MM.1S (cell line): ENCODE results near the gene CACNB4.

Experiments used
- DNase-seq: peaks from one replicate; pipeline ENCODE4 v3.0.0-alpha.2; 2015
- H2AFZ ChIP-seq: fragments of 300-600 bp; sonication (generic); 2 replicates; pipeline ENCODE4 v1.6.0; 2016; ENCODE audit warnings: antibody characterized with exemption, low read length
- H3F3A ChIP-seq: fragments of 300-600 bp; sonication (generic); 2 replicates; pipeline ENCODE4 v1.6.1; 2016; ENCODE audit warnings: mild to moderate bottlenecking, antibody characterized with exemption, low read length, moderate library complexity, mixed read lengths; ENCODE audit not compliant: insufficient read depth
- H3K27ac ChIP-seq: fragments of 300-600 bp; sonication (generic); 2 replicates; pipeline ENCODE4 v1.5.1; 2016; ENCODE audit warnings: mild to moderate bottlenecking, low read length
- H3K27me3 ChIP-seq: fragments of 300-600 bp; sonication (generic); replicated peaks from 2 replicates; pipeline ENCODE4 v1.6.0; 2016; ENCODE audit warnings: low read length; ENCODE audit not compliant: insufficient read depth
- H3K36me3 ChIP-seq: fragments of 300-600 bp; sonication (generic); replicated peaks from 2 replicates; pipeline ENCODE4 v1.6.1; 2016; ENCODE audit warnings: mild to moderate bottlenecking, low read length, mixed read lengths; ENCODE audit not compliant: insufficient read depth
- H3K4me1 ChIP-seq: fragments of 300-600 bp; sonication (generic); 2 replicates; pipeline ENCODE4 v1.6.1; 2016; ENCODE audit warnings: low read length, mixed read lengths
- H3K4me2 ChIP-seq: fragments of 300-600 bp; sonication (generic); 2 replicates; pipeline ENCODE4 v1.6.0; 2016; ENCODE audit warnings: low read depth, low read length
- H3K4me3 ChIP-seq: fragments of 300-600 bp; sonication (generic); 2 replicates; pipeline ENCODE4 v1.5.1; 2016; ENCODE audit warnings: low read length, mixed read lengths
- H3K79me2 ChIP-seq: fragments of 300-600 bp; sonication (generic); 2 replicates; pipeline ENCODE4 v1.6.1; 2016; ENCODE audit warnings: mixed run types, low read length, mixed read lengths
- H3K9ac ChIP-seq: fragments of 300-600 bp; sonication (generic); 2 replicates; pipeline ENCODE4 v1.6.1; 2016; ENCODE audit warnings: low read length, mixed read lengths
- H3K9me2 ChIP-seq: fragments of 300-600 bp; sonication (generic); replicated peaks from 2 replicates; pipeline ENCODE4 v1.6.1; 2016; ENCODE audit warnings: mild to moderate bottlenecking, low read length, mixed read lengths; ENCODE audit not compliant: insufficient read depth
- H3K9me3 ChIP-seq: fragments of 300-600 bp; sonication (generic); replicated peaks from 2 replicates; pipeline ENCODE4 v1.6.1; 2016; ENCODE audit warnings: mild to moderate bottlenecking, low read length, mixed read lengths; ENCODE audit not compliant: insufficient read depth
- H4K20me1 ChIP-seq: fragments of 300-600 bp; sonication (generic); 2 replicates; pipeline ENCODE4 v1.6.1; 2016; ENCODE audit warnings: mild to moderate bottlenecking, low read length, moderate library complexity, mixed read lengths; ENCODE audit not compliant: insufficient read depth
- CTCF ChIP-seq: fragments of 300-600 bp; sonication (generic); IDR thresholded peaks from 2 replicates; pipeline ENCODE4 v1.5.1; 2016; ENCODE audit warnings: antibody characterized with exemption, low read length, mixed read lengths
- EZH2 ChIP-seq: fragments of 300-600 bp; sonication (generic); optimal IDR thresholded peaks from 2 replicates; pipeline ENCODE3; 2017; ENCODE audit warnings: low read depth, mild to moderate bottlenecking, antibody characterized with exemption, low read length, mixed read lengths
- EZH2phosphoT487 ChIP-seq: fragments of 300-600 bp; sonication (generic); IDR thresholded peaks from 2 replicates; pipeline ENCODE4 v1.6.1; 2018; ENCODE audit warnings: antibody characterized with exemption, low read length

The CACNB4 gene

GRCh38 chr2:151819920-151820319 lies 278.9 kb downstream of the CACNB4 start:
- no peaks in the 10 kb centered on the region for H3K27me3 ChIP-seq
- H2AFZ ChIP-seq, result no peak overlapping the region
- H3K27ac ChIP-seq, result no peak overlapping the region
- TF ChIP-seq EZH2 (no peak), CTCF (no peak), EZH2phosphoT487 (no peak)
- H3K9me2 ChIP-seq, result no peaks in the 10 kb centered on the region
- no peaks in the 10 kb centered on the region for H3K9me3 ChIP-seq
- H3K4me1 ChIP-seq, result no peaks in the 10 kb centered on the region
- DNase-seq, result no peak
- no peak overlapping the region for H3K4me3 ChIP-seq
- H3F3A ChIP-seq, result no peaks in the 10 kb centered on the region
- H3K4me2 ChIP-seq, result no peak overlapping the region
- no peak overlapping the region for H3K9ac ChIP-seq
- H4K20me1 ChIP-seq, result no peaks in the 10 kb centered on the region
- H3K36me3 ChIP-seq, result no peaks in the 10 kb centered on the region; the same call in 1 of the 2 replicates
- H3K79me2 ChIP-seq, result peaks cover 94% of the 10 kb centered on the region

- Histone ChIP-seq H4K20me1 (no peaks in the 10 kb centered on the region), H3K27ac (no peak overlapping the region), H3K79me2 (peaks cover 78% of the 10 kb centered on the region), H3K9me3 (no peaks in the 10 kb centered on the region), H2AFZ (no peak overlapping the region), H3K4me2 (no peak overlapping the region), H3K9ac (no peak overlapping the region), H3K4me1 (no peaks in the 10 kb centered on the region), H3K27me3 (no peaks in the 10 kb centered on the region), H3K36me3 (peaks cover 7% of the 10 kb centered on the region; the same call in 1 of the 2 replicates), H3K4me3 (no peak overlapping the region), H3F3A (no peaks in the 10 kb centered on the region), H3K9me2 (no peaks in the 10 kb centered on the region)
- TF ChIP-seq EZH2 (no peak), CTCF (no peak), EZH2phosphoT487 (no peak)
- no peak for DNase-seq
These were observed 280.9 kb downstream of the CACNB4 start for GRCh38 chr2:151817929-151818328.

- TF ChIP-seq CTCF (no peak), EZH2 (no peak), EZH2phosphoT487 (no peak)
- H3K4me1 ChIP-seq, result no peaks in the 10 kb centered on the region
- no peak overlapping the region for H3K4me3 ChIP-seq
- peaks cover 17% of the 10 kb centered on the region for H3K36me3 ChIP-seq
- H3K79me2 ChIP-seq, result peaks cover 68% of the 10 kb centered on the region
- H3F3A ChIP-seq, result no peaks in the 10 kb centered on the region
- no peaks in the 10 kb centered on the region for H3K9me3 ChIP-seq
- no peaks in the 10 kb centered on the region for H3K27me3 ChIP-seq
- no peaks in the 10 kb centered on the region for H3K9me2 ChIP-seq
- no peak for DNase-seq
- no peak overlapping the region for H2AFZ ChIP-seq
- H3K27ac ChIP-seq, result no peak overlapping the region
- no peak overlapping the region for H3K4me2 ChIP-seq
- H4K20me1 ChIP-seq, result no peaks in the 10 kb centered on the region
- H3K9ac ChIP-seq, result no peak overlapping the region
These were observed 282.0 kb downstream of the CACNB4 start for GRCh38 chr2:151816843-151817242.
